HEK293T (cell line): ENCODE results near the gene ARL6IP1.

Experiments
- CTCF ChIA-PET: fragments of 350-600 bp; formaldehyde crosslinking; extraction: SDS; loops from one replicate; lab custom pipeline; 2021; ENCODE audit warnings: antibody characterized with exemption, inconsistent platforms; lab: Yijun Ruan, JAX
- POLR2A ChIA-PET: fragments of 350-600 bp; formaldehyde crosslinking; extraction: SDS; loops from one replicate; lab custom pipeline; 2020; ENCODE audit warnings: antibody characterized with exemption, inconsistent platforms; lab: Yijun Ruan, JAX
- DNase-seq: peaks from one replicate; pipeline ENCODE4 v3.0.0; 2012; ENCODE audit warnings: mixed read lengths; ENCODE audit errors: extremely low spot score
- ARNT ChIP-seq: fragments of 450-650 bp; IDR thresholded peaks from 2 replicates; pipeline ENCODE4 v1.6.1; 2017; ENCODE audit warnings: mild to moderate bottlenecking
- BHLHE40 ChIP-seq: fragments of 450-650 bp; IDR thresholded peaks from 2 replicates; pipeline ENCODE4 v1.6.1; 2016; ENCODE audit warnings: mild to moderate bottlenecking, moderate library complexity, borderline replicate concordance
- CTBP1 ChIP-seq: fragments of 450-650 bp; IDR thresholded peaks from 2 replicates; pipeline ENCODE4 v1.6.1; 2016; ENCODE audit warnings: borderline replicate concordance
- ELF4 ChIP-seq: fragments of 450-650 bp; IDR thresholded peaks from 2 replicates; pipeline ENCODE4 v1.6.1; 2017; ENCODE audit warnings: antibody characterized with exemption
- FOXA1 ChIP-seq: fragments of 450-650 bp; IDR thresholded peaks from 2 replicates; pipeline ENCODE4 v1.6.1; 2016; ENCODE audit warnings: mild to moderate bottlenecking
- FOXK2 ChIP-seq: fragments of 450-650 bp; IDR thresholded peaks from 2 replicates; pipeline ENCODE4 v1.6.1; 2016; ENCODE audit warnings: mild to moderate bottlenecking
- FOXM1 ChIP-seq: fragments of 450-650 bp; IDR thresholded peaks from 2 replicates; pipeline ENCODE4 v1.6.1; 2017; ENCODE audit warnings: mild to moderate bottlenecking, borderline replicate concordance
- HDGF ChIP-seq: fragments of 450-650 bp; IDR thresholded peaks from 2 replicates; pipeline ENCODE4 v1.6.1; 2017; ENCODE audit warnings: antibody characterized with exemption, borderline replicate concordance
- L3MBTL2 ChIP-seq: fragments of 450-650 bp; conservative IDR thresholded peaks from 2 replicates; pipeline ENCODE4 v1.6.1; 2016; ENCODE audit warnings: mild to moderate bottlenecking
- LEF1 ChIP-seq: fragments of 450-650 bp; IDR thresholded peaks from 2 replicates; pipeline ENCODE4 v1.6.1; 2017; ENCODE audit warnings: mild to moderate bottlenecking, borderline replicate concordance
- NFRKB ChIP-seq: fragments of 450-650 bp; IDR thresholded peaks from 2 replicates; pipeline ENCODE4 v1.6.1; 2016; ENCODE audit warnings: mild to moderate bottlenecking, moderate library complexity
- PKNOX1 ChIP-seq: fragments of 450-650 bp; IDR thresholded peaks from 2 replicates; pipeline ENCODE4 v1.6.1; 2016
- SP1 ChIP-seq: fragments of 450-650 bp; IDR thresholded peaks from 2 replicates; pipeline ENCODE4 v1.6.1; 2017
- SUZ12 ChIP-seq: fragments of 450-650 bp; IDR thresholded peaks from 2 replicates; pipeline ENCODE4 v1.6.1; 2016; ENCODE audit warnings: mild to moderate bottlenecking
- TARDBP ChIP-seq: fragments of 450-650 bp; IDR thresholded peaks from 2 replicates; pipeline ENCODE4 v1.6.1; 2016
- ZNF384 ChIP-seq: fragments of 450-650 bp; IDR thresholded peaks from 2 replicates; pipeline ENCODE4 v1.6.1; 2016

The ARL6IP1 gene

GRCh38 chr16:18800293-18800692 is 1.1 kb downstream of the ARL6IP1 start:
- DNase-seq, result no peak
- POLR2A ChIA-PET, result interaction anchor here (1.0 to 5.7 kb wide), 4 partner anchors 10 to 164 kb away, joined by 3 to 172 read pairs (median 4); partner anchors contain the start of gene RPS15A
- TF ChIP-seq FOXA1 (no peak), ARNT (no peak), LEF1 (no peak), ELF4 (no peak), SUZ12 (no peak), HDGF (no peak), ZNF384 (no peak), NFRKB (no peak), FOXM1 (no peak), TARDBP (no peak), L3MBTL2 (no peak), PKNOX1 (no peak), SP1 (no peak), CTBP1 (no peak), FOXK2 (no peak), BHLHE40 (no peak)
- CTCF ChIA-PET, result no interaction called here

GRCh38 chr16:18799500-18799899 is 1.8 kb downstream of the ARL6IP1 start:
- CTCF ChIA-PET, result no interaction called here
- DNase-seq, result no peak
- no peak for TF ChIP-seq NFRKB
- no peak for TF ChIP-seq FOXM1
- TF ChIP-seq LEF1, result no peak
- no peak for TF ChIP-seq FOXA1
- no peak for TF ChIP-seq CTBP1
- TF ChIP-seq SP1, result no peak
- no peak for TF ChIP-seq FOXK2
- no peak for TF ChIP-seq SUZ12
- TF ChIP-seq HDGF, result no peak
- TF ChIP-seq ELF4, result no peak
- no peak for TF ChIP-seq BHLHE40
- TF ChIP-seq PKNOX1, result no peak
- no peak for TF ChIP-seq TARDBP
- TF ChIP-seq L3MBTL2, result no peak
- no peak for TF ChIP-seq ZNF384
- TF ChIP-seq ARNT, result no peak
- POLR2A ChIA-PET, result interaction anchor here (1.7 to 5.7 kb wide), 2 partner anchors 10 to 147 kb away, joined by 3 to 172 read pairs; partner anchors contain the start of gene RPS15A

- CTCF ChIA-PET, result no interaction called here
- DNase-seq, result no peak
- POLR2A ChIA-PET, result interaction anchor here (5.7 kb wide), 1 partner anchor 8 kb away, joined by 172 read pairs; the partner anchor contains the start of gene RPS15A
- TF ChIP-seq ELF4 (no peak), FOXM1 (no peak), TARDBP (no peak), PKNOX1 (no peak), L3MBTL2 (no peak)
Observed at GRCh38 chr16:18797746-18798145, 3.6 kb downstream of the ARL6IP1 start.

- TF ChIP-seq BHLHE40, result no peak
- no peak for TF ChIP-seq SP1
- TF ChIP-seq ZNF384, result no peak
- TF ChIP-seq FOXM1, result no peak
- DNase-seq, result no peak
- ChIA-PET CTCF (no interaction called here), POLR2A (no interaction called here)
Observed at GRCh38 chr16:18796377-18796776, 5.0 kb downstream of the ARL6IP1 start.

GRCh38 chr16:18792836-18793433 is 8.4 kb downstream of the ARL6IP1 start:
- POLR2A ChIA-PET, result interaction anchor here (7.1 kb wide), 1 partner anchor 7 kb away, joined by 172 read pairs; the partner anchor contains the start of gene ARL6IP1
- DNase-seq, result no peak
- CTCF ChIA-PET, result no interaction called here
- no peak for TF ChIP-seq CTBP1
- TF ChIP-seq ELF4, result no peak
- no peak for TF ChIP-seq TARDBP
- no peak for TF ChIP-seq HDGF
- no peak for TF ChIP-seq FOXA1
- TF ChIP-seq ARNT, result no peak
- no peak for TF ChIP-seq SUZ12
- TF ChIP-seq NFRKB, result no peak
- TF ChIP-seq FOXM1, result no peak
- no peak for TF ChIP-seq L3MBTL2
- no peak for TF ChIP-seq FOXK2
- TF ChIP-seq BHLHE40, result no peak
